Endothelial cell of umbilical vein (primary cell): Measurements from ENCODE around the gene MIF4GD. TPM values are rescaled to one million over a fixed set of nuclear protein-coding genes. Genes with fewer than 3 reads are reported as not detected.

Source experiments
- BruUV-seq: library from RNA; stranded (reverse); fragments of 400-500 nt; replicated peaks from 2 replicates; lab custom pipeline; 2021; lab: Mats Ljungman, UMichigan
- CTCF ChIA-PET: fragments of 300-600, 350-600 bp; sonication (Branson Sonifier 250); formaldehyde crosslinking; loops from one replicate; lab custom pipeline; 2021; ENCODE audit warnings: antibody characterized with exemption, inconsistent platforms; lab: Charles Lee
- POLR2A ChIA-PET: fragments of 300-600, 350-600 bp; sonication (Branson Sonifier 250); formaldehyde crosslinking; loops from one replicate; lab custom pipeline; 2021; ENCODE audit warnings: antibody characterized with exemption, inconsistent platforms; lab: Charles Lee
- DNase-seq: peaks from one replicate; pipeline ENCODE4 v3.0.0-alpha.2; 2011; ENCODE audit warnings: low read depth, low spot score
- FAIRE-seq: peaks from 2 replicates; lab custom pipeline; 2011; peaks lifted over from hg19 to GRCh38; lab: Jason Lieb, UNC
- H2AFZ ChIP-seq: 2 replicates; pipeline ENCODE4 v1.6.0; 2012; ENCODE audit warnings: low read depth, low read length, control low read depth, inconsistent platforms
- H3K27ac ChIP-seq: 2 replicates; pipeline ENCODE4 v1.5.1; 2011; ENCODE audit warnings: low read depth, mild to moderate bottlenecking, control low read depth, low read length, moderate library complexity; ENCODE audit not compliant: insufficient read depth
- H3K27me3 ChIP-seq, 2 experiments: 2 replicates each; pipeline versions ENCODE4 v1.6.0 to v1.6.1; 2011; ENCODE audit warnings: low read length in 2 of 2, mixed read lengths in 1 of 2; ENCODE audit not compliant: control insufficient read depth in 2 of 2, insufficient read depth in 2 of 2
- H3K36me3 ChIP-seq, 2 experiments: 2 replicates in 1 of 2; 3 replicates in 1 of 2; pipeline ENCODE4 v1.5.1; 2011; ENCODE audit warnings: low read length in 2 of 2, mild to moderate bottlenecking in 1 of 2, moderate library complexity in 1 of 2; ENCODE audit not compliant: control insufficient read depth in 2 of 2, insufficient read depth in 2 of 2; ENCODE audit errors: extremely low read depth in 1 of 2
- H3K4me1 ChIP-seq: 3 replicates; pipeline ENCODE4 v1.5.1; 2011; ENCODE audit warnings: mild to moderate bottlenecking, low read length; ENCODE audit not compliant: control insufficient read depth, insufficient read depth; ENCODE audit errors: extremely low read depth
- H3K4me2 ChIP-seq: 2 replicates; pipeline ENCODE4 v1.6.1; 2011; ENCODE audit warnings: low read length, control low read depth, mixed read lengths; ENCODE audit not compliant: insufficient read depth
- H3K4me3 ChIP-seq, 3 experiments: fragments of 200-600 bp in 1 of 3; sonication (generic), shearing (Covaris generic) in 1 of 3; replicated peaks in 1 of 3; 2 replicates each; pipeline ENCODE4 v1.5.1; 2011 to 2016; ENCODE audit warnings: control low read depth in 3 of 3, low read length in 3 of 3, mild to moderate bottlenecking in 2 of 3, inconsistent platforms in 1 of 3, low read depth in 1 of 3, moderate library complexity in 1 of 3; ENCODE audit not compliant: insufficient read depth in 1 of 3
- H3K79me2 ChIP-seq: 2 replicates; pipeline ENCODE4 v1.6.0; 2012; ENCODE audit warnings: low read length, inconsistent platforms; ENCODE audit not compliant: control insufficient read depth, insufficient read depth
- H3K9ac ChIP-seq: replicated peaks from 2 replicates; pipeline ENCODE3; 2011; ENCODE audit warnings: low read length, control low read depth; ENCODE audit not compliant: insufficient read depth; ENCODE audit errors: extremely low read depth
- H3K9me1 ChIP-seq: replicated peaks from 3 replicates; pipeline ENCODE4 v1.6.0; 2011; ENCODE audit warnings: mild to moderate bottlenecking, low read length; ENCODE audit not compliant: control insufficient read depth, insufficient read depth; ENCODE audit errors: extremely low read depth
- H3K9me3 ChIP-seq: replicated peaks from 2 replicates; pipeline ENCODE4 v1.5.1; 2012; ENCODE audit warnings: low read length, inconsistent platforms; ENCODE audit not compliant: control insufficient read depth, insufficient read depth
- H4K20me1 ChIP-seq: replicated peaks from 2 replicates; pipeline ENCODE3; 2011; ENCODE audit warnings: mild to moderate bottlenecking, low read length; ENCODE audit not compliant: control insufficient read depth, insufficient read depth; ENCODE audit errors: extremely low read depth
- EZH2 ChIP-seq: IDR thresholded peaks from 2 replicates; pipeline ENCODE4 v1.6.1; 2012; ENCODE audit warnings: borderline replicate concordance, low read depth, mild to moderate bottlenecking, moderate library complexity, low read length, inconsistent platforms; ENCODE audit not compliant: severe bottlenecking
- FOS ChIP-seq: IDR thresholded peaks from 2 replicates; pipeline ENCODE4 v1.6.1; 2011; ENCODE audit warnings: mild to moderate bottlenecking, low read length, moderate library complexity, borderline replicate concordance; ENCODE audit not compliant: insufficient read depth
- JUN ChIP-seq: IDR thresholded peaks from 2 replicates; pipeline ENCODE4 v1.6.1; 2011; ENCODE audit warnings: borderline replicate concordance, low read depth; ENCODE audit not compliant: insufficient read length, insufficient read depth
- MAX ChIP-seq: IDR thresholded peaks from 2 replicates; pipeline ENCODE4 v1.6.1; 2011; ENCODE audit not compliant: insufficient read depth, insufficient read length
- MYC ChIP-seq: IDR thresholded peaks from one replicate; pipeline ENCODE4 v1.6.1; 2011; ENCODE audit warnings: mild to moderate bottlenecking, low read depth, low read length
- POLR2AphosphoS5 ChIP-seq: IDR thresholded peaks from 2 replicates; pipeline ENCODE4 v1.6.1; 2012; ENCODE audit warnings: low read depth, mild to moderate bottlenecking, control low read depth, low read length, moderate library complexity; ENCODE audit not compliant: insufficient read depth
- dilution Hi-C: fragments of 300-500 bp; cut with MboI; formaldehyde crosslinking; loops from one replicate; pipeline ENCODE4 v1.15.0; 2019; ENCODE audit warnings: low sequenced_read_pairs; ENCODE audit not compliant: extremely low pct_ligation_motif_present
- intact Hi-C: fragments of 100-400 bp; cut with micrococcal nuclease; formaldehyde crosslinking; loops from one replicate; pipeline ENCODE4 v1.10.0; 2022
- polyA plus RNA-seq, 4 experiments: library from polyadenylated mRNA; depleted of rRNA in 3 of 4; stranded (reverse) in 3 of 4; unstranded in 1 of 4; fragments of >200 nt; gene quantifications; 2 replicates each; pipeline versions ENCODE4 v1.2.1 to v1.2.3, GENCODE V29; 2011 to 2012; ENCODE audit warnings: missing spikeins in 1 of 4
- total RNA-seq: library from RNA; stranded (reverse); gene quantifications from 2 replicates; pipeline ENCODE4 v1.2.3, GENCODE V29; 2021
- TF ChIP-seq, protein P1 (sequence below), 2 donors: IDR thresholded peaks; 1 replicate in 1 of 2; 2 replicates in 1 of 2; pipeline ENCODE4 v1.5.1; 2011; ENCODE audit warnings: low read length in 2 of 2, mild to moderate bottlenecking in 2 of 2, moderate library complexity in 2 of 2, control low read depth in 1 of 2, inconsistent platforms in 1 of 2, low read depth in 1 of 2; ENCODE audit not compliant: insufficient read depth in 1 of 2; ENCODE audit errors: extremely low read depth in 1 of 2

MIF4GD gene
- total and polyA plus RNA-seq, 2 donors (not counting 3 experiments of a cell fraction or from before 2014, with no cell fraction given), result 12.4 to 35.7 TPM

DNA sequence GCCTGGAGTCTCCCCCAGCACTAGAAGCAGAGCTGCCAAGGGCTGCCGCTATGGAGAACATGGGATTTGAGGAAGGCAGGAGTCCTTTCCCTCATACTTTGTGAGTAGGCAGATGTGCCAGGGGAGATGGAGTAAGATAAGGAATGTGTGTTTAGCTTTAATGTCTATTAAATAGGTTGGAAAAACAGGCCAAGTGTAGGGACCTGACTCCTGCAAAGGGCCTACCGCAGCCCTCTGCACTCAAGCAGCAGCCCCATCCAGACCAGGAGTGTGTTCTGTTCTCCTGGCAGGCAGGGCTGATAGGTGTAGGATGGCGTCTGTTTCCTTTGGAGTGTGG lies 1.8 kb upstream of the MIF4GD start:
- Histone ChIP-seq H3K27ac (no peak overlapping the region), H3K9me1 (no peaks in the 10 kb centered on the region), H3K9ac (no peak overlapping the region), H3K9me3 (no peaks in the 10 kb centered on the region), H4K20me1 (no peaks in the 10 kb centered on the region), H3K4me1 (peaks cover 19% of the 10 kb centered on the region), H3K4me3 (no peak overlapping the region), H2AFZ (no peak overlapping the region), H3K4me2 (no peak overlapping the region), H3K36me3 (no peaks in the 10 kb centered on the region), H3K79me2 (no peaks in the 10 kb centered on the region), H3K27me3 (no peaks in the 10 kb centered on the region)
- intact Hi-C loops (no loop called here), dilution Hi-C loops (no loop called here)
- no peak for DNase-seq
- ChIA-PET CTCF (interaction anchor here (1.3 to 4.1 kb wide), 2 partner anchors 11 to 146 kb away, joined by 3 to 80 read pairs; partner anchors contain the start of genes GGA3 and MRPS7), POLR2A (no interaction called here)
- FAIRE-seq, result no peak
- TF ChIP-seq EZH2 (no peak), POLR2AphosphoS5 (no peak), JUN (no peak), FOS (no peak), MAX (no peak), MYC (no peak)
- TF ChIP-seq, protein P1, sequence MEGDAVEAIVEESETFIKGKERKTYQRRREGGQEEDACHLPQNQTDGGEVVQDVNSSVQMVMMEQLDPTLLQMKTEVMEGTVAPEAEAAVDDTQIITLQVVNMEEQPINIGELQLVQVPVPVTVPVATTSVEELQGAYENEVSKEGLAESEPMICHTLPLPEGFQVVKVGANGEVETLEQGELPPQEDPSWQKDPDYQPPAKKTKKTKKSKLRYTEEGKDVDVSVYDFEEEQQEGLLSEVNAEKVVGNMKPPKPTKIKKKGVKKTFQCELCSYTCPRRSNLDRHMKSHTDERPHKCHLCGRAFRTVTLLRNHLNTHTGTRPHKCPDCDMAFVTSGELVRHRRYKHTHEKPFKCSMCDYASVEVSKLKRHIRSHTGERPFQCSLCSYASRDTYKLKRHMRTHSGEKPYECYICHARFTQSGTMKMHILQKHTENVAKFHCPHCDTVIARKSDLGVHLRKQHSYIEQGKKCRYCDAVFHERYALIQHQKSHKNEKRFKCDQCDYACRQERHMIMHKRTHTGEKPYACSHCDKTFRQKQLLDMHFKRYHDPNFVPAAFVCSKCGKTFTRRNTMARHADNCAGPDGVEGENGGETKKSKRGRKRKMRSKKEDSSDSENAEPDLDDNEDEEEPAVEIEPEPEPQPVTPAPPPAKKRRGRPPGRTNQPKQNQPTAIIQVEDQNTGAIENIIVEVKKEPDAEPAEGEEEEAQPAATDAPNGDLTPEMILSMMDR (IDR thresholded peaks at IDR 0.05; ENCODE audit: extremely low read depth in 1 of 2, insufficient read depth in 1 of 2, low read depth in 1 of 2, low read length in 2 of 2), result no peak
- BruUV-seq, result no TSS peak
